GM12801 (cell line): Measurements from ENCODE around the gene PAAF1.

Experiments used
- TF ChIP-seq, protein P1 (sequence below): IDR thresholded peaks from one replicate; pipeline ENCODE4 v1.5.1; 2011; ENCODE audit warnings: control low read depth; ENCODE audit not compliant: insufficient read length; ENCODE audit errors: extremely low read depth

PAAF1 gene

DNA sequence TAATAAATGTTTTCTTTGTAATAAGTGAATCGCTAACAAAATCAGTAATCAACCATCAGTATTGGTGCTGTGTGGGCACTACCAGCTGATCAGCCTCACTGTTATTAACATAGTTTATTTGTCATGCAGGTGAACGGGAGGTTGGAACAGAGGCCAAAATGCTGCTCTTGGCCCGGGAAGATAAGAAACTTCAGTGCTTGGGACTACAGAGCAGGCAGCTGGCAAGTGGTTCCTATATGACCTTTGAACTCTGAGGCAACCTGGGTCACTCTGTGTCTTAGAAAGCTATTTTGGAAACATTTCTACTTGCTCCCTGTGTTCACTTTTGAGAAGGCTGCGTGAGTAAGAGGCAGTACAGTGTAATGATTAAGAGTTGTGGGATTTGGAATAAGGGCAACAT, 37.5 kb downstream of the PAAF1 start:
- TF ChIP-seq, protein P1, sequence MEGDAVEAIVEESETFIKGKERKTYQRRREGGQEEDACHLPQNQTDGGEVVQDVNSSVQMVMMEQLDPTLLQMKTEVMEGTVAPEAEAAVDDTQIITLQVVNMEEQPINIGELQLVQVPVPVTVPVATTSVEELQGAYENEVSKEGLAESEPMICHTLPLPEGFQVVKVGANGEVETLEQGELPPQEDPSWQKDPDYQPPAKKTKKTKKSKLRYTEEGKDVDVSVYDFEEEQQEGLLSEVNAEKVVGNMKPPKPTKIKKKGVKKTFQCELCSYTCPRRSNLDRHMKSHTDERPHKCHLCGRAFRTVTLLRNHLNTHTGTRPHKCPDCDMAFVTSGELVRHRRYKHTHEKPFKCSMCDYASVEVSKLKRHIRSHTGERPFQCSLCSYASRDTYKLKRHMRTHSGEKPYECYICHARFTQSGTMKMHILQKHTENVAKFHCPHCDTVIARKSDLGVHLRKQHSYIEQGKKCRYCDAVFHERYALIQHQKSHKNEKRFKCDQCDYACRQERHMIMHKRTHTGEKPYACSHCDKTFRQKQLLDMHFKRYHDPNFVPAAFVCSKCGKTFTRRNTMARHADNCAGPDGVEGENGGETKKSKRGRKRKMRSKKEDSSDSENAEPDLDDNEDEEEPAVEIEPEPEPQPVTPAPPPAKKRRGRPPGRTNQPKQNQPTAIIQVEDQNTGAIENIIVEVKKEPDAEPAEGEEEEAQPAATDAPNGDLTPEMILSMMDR, result no peak

GRCh38 chr11:73916435-73916834, 39.6 kb downstream of the PAAF1 start:
- TF ChIP-seq, protein P1, result no peak

DNA sequence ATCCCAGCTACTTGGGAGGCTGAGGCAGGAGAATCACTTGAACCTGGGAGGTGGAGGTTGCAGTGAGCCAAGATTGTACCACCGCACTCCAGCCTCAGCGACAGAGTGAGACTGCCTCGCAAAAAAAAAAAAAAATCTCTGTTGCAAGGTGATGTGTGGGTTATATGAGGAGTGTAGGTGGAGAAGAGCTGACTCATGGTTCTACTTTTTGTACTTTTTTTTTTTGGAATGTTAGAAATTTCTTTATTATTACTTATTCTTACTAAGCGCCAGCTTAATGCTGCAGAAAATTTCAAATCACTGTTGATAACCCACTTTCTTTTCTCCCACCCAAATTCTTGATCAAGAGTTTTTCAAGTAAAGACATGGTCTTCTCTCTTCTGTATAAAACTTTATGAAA, 44.4 kb downstream of the PAAF1 start:
- TF ChIP-seq, protein P1, result no peak

DNA sequence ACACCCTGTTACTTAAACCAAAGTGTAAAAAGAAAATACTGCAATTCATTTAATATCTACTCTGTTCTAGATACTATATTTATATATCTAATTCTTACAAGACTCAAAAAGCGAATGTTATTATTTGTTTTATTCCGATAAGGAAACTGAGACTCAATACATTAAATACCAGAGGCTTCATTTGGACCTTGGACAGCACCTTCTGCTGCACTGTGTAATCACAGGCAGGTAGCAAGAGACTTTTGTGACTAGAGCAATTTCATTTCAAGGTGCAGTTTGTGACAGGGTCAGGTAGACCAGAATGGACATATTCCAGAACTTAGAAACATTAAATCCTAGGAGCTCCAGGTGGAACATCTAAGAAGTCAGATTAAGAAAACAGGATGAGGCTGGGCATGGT, 52.6 kb downstream of the PAAF1 start:
- TF ChIP-seq, protein P1, result no peak

DNA sequence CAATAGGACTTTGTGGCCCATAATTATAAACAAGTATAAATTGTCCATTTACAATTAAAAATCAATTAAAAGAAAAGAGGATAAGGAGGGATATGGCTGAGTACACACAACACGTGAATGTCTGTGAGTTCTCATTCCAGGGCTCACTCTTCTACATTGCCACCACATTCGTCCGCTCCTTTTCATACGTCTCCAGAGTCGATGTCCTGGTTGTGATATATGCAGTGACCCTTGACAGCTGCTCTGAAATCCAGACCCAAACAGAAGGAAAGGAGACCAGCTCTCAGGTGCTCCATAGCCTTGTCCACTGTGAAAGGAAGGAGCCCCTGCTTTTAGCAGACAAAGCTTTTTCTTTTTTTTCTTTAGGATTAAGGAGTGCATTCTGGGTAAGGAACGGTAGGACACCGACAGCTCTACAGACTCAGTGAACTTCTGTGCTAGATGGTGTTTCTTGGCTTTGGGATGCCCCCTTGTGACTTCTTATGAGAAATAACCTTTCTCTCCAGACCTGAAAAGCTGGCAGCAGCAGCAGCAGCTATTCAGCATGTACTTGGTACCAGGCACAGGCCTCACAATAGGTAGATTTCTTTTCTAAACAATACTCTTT, 54.3 kb downstream of the PAAF1 start:
- TF ChIP-seq, protein P1, result no peak

- TF ChIP-seq, protein P1, result no peak
Observed at GRCh38 chr11:73931951-73932350, 55.2 kb downstream of the PAAF1 start.

GRCh38 chr11:73932781-73933180, 56.0 kb downstream of the PAAF1 start:
- TF ChIP-seq, protein P1, result no peak
